GM21515 (cell line): Measurements from ENCODE around the gene ZNF718.
"Not testable (repeated sequence)": the region's sequence is repeated elsewhere in the genome, so short reads cannot be mapped to it uniquely, and the experiment has no call there.

Source experiments
- ATAC-seq: cut with Tn5 transposase; IDR thresholded peaks from one replicate; pipeline ENCODE4 v1.9.1; 2021; ENCODE audit not compliant: unreplicated experiment

The ZNF718 gene

GRCh38 chr4:124275-125081 lies at the start of gene ZNF718:
Gene ZNF718, plus strand, starts transcription at chr4:124501. Its CDS starts 170 bp downstream, at chr4:124671.
- peak; percentile 99 for ATAC-seq

DNA sequence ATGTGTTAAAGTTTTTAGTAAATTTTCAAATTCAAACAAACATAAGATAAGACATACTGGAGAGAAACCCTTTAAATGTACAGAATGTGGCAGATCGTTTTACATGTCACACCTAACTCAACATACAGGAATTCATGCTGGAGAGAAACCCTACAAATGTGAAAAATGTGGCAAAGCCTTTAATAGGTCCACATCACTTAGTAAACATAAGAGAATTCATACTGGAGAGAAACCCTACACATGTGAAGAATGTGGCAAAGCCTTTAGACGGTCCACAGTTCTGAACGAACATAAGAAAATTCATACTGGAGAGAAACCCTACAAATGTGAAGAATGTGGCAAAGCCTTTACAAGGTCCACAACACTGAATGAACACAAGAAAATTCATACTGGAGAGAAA lies 38.4 kb upstream of the ZNF718 start:
- ATAC-seq: no peak

DNA sequence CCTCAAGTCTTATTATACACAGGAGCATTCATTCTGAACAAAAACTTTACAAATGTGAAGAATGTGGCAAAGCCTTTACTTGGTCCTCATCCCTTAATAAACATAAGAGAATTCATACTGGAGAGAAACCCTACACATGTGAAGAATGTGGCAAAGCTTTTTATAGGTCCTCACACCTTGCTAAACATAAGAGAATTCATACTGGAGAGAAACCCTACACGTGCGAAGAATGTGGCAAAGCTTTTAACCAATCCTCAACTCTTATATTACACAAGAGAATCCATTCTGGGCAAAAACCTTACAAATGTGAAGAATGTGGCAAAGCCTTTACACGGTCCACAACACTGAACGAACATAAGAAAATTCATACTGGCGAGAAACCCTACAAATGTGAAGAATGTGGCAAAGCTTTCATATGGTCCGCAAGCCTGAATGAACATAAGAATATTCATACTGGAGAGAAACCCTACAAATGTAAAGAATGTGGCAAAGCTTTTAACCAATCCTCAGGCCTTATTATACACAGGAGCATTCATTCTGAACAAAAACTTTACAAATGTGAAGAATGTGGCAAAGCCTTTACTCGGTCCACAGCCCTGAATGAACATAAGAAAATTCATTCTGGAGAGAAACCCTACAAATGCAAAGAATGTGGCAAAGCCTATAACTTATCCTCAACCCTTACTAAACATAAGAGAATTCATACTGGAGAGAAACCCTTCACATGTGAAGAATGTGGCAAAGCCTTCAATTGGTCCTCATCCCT lies 37.6 kb upstream of the ZNF718 start:
- ATAC-seq: not testable (repeated sequence)

DNA sequence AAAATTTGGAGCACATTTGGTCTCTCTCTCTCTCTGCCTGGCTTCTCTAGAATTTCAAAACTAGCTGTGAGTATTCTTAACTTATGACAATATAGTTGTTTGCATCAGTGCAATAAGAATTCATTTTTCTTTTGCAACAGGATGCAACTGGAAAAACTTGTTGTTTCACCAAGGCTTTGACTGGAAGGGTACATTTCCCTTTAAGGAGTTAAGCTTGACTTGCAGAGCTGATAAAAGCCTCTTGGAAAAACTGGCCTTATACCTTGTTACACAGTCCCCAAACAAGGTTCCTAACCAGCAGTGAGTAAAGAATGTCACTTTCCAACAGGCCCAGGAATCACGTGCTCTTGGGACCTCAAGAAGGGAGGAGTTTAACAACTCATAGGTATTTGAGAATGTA lies 25.9 kb upstream of the ZNF718 start:
- ATAC-seq: no peak

- no peak for ATAC-seq
Measured at GRCh38 chr4:99863-100262, 24.4 kb upstream of the ZNF718 start.

GRCh38 chr4:107083-107443 lies 17.2 kb upstream of the ZNF718 start:
- no peak for ATAC-seq

GRCh38 chr4:107444-108429 lies 16.6 kb upstream of the ZNF718 start:
- ATAC-seq: no peak

- ATAC-seq: no peak
Measured at GRCh38 chr4:112771-113170, 11.5 kb upstream of the ZNF718 start.

DNA sequence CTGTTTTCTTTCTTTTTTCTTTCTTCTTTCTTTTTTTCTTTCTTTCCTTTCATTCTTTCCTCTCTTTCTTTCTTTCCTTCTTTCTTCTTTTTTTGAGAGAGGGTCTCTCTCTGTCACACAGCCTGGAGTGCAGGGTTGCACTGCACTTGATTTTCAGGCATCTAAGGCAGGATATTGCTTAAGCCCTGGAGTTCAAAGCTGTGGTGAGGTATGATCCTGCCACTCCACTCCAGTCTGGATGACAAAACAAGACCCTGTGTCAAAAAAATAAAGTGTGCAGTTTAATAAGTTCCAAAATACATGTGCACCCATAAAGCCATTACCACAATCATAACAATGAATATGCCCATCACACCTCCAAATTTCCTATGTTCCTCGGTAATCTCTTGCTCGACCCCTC lies 10.6 kb upstream of the ZNF718 start:
- no peak for ATAC-seq

DNA sequence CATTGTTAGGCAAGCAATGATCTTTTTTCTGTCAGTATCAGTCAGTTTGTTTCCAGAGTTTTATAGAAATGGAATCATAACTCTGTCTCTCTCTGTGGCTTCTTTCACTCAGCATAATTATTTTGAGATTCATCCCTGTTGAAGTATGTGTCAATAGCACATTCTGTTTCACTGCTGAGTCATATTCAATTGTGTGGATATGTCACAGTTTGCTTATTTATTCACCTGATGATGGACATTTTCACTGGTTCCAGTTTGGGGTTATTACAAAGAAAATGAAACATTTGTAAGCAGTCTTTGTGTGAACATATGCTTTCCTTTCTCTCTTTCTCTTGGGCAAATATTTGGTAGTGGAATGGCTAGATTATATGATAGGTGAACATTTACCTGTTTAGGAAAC lies 10.2 kb upstream of the ZNF718 start:
- no peak for ATAC-seq

GRCh38 chr4:116499-116898 lies 7.8 kb upstream of the ZNF718 start:
- ATAC-seq: no peak

DNA sequence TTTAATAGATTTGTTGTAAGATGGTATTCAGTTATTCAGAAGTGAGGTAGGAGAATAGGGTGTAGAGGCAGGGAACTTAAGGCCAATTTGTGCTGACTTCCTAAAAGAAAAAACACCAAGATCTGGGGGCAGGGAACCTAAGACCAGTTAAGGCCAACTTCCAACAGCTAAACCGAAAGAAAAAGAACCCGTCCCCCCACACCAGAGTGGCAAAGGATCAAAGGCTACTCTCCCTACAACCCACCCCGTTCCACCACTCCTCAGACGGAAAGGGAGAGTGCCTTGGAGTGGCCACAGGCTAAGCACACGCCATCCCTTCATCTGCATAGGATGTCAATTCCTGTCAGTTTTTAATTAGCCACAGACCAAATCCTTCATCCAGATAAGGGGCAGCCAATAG lies 3.7 kb upstream of the ZNF718 start:
- no peak for ATAC-seq

DNA sequence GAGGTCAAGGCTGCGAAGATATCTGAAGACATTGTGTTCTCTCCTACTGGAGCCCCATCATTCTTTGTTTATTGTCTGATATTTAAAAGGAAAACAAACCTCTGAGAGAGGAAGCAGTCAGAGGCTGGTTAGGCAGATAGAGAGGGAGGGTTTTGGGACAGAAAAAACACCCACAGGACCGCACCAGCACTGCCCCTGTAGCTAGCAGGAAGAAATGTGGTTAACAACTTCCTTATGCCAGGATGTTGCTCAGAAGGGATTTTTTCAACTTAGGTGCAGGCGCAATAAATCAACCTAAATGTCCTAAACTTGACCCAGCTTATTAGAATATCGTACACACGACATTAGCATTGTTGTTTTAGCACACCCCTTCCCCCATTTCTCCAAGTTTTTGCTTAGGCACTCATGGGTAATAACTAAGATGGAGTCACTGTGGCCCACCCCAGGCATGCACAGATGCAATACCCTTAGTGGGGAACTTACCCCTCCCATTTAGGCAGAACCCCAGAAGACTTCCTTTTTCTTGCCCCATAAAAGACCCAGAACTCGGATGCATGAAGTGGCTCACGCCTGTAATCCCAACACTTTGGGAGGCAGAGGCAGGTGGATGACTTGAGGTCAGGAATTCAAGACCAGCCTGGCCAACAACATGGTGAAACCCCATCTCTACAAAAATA lies 2.8 kb upstream of the ZNF718 start:
- no peak for ATAC-seq

DNA sequence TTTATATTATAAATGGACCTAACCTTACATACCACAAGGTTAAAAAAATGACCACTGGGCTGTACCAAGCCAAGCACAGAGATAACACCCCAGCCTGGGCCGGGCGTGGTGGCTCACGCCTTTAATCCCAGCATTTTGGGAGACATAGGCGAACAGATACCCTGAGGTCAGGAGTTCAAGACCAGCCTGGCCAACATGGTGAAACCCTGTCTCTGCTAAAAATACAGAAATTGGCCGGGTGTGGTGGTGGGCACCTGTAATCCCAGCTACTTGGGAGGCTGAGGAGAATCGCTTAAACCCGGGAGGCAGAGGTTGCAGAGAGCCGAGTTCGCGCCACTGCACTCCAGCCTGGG lies 403 bp upstream of the ZNF718 start:
- not testable (repeated sequence) for ATAC-seq

- peak; percentile 19 for ATAC-seq
Measured at GRCh38 chr4:125091-125771, 930 bp downstream of the ZNF718 start.

GRCh38 chr4:125833-126232 lies 1.5 kb downstream of the ZNF718 start:
- no peak for ATAC-seq

DNA sequence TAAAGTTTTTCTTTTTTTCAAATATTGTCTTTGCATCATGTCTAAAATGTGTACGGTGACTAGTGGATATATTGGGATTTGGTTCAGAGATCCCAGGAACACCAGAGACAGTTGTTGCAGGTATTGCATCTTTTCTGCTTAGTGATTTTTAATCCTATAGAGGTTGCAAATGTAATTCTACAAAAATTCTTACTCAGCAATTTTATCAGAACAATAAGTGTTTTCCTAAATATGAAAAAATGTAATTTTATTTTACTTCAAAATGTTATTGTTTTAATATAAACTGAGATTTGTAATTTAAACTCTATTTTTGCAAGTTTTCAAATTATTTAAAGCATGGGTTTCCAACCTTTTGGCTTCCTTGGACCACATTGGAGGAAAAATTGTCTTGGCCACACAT lies 8.2 kb downstream of the ZNF718 start:
- no peak for ATAC-seq

GRCh38 chr4:138935-139334 lies 14.6 kb downstream of the ZNF718 start:
- no peak for ATAC-seq

- ATAC-seq: no peak
Measured at GRCh38 chr4:139691-140090, 15.4 kb downstream of the ZNF718 start.

GRCh38 chr4:146621-147020 lies 22.3 kb downstream of the ZNF718 start:
- no peak for ATAC-seq
